HFF-Myc (cell line): ENCODE results near the gene LIME1.

Experiments used
- DNase-seq: peaks from one replicate; pipeline ENCODE4 v3.0.0-alpha.2; 2011; ENCODE audit warnings: low read depth; ENCODE audit errors: extremely low read depth
- H3K4me3 ChIP-seq: replicated peaks from 2 replicates; pipeline ENCODE4 v1.5.1; 2011; ENCODE audit warnings: low read depth, mild to moderate bottlenecking, control low read depth, low read length
- CTCF ChIP-seq: IDR thresholded peaks from 2 replicates; pipeline ENCODE4 v1.5.1; 2012; ENCODE audit warnings: mild to moderate bottlenecking, low read depth, low read length, control low read depth; ENCODE audit errors: missing control alignments

Gene LIME1

GRCh38 chr20:63738687-63739129 is 2.2 kb downstream of the LIME1 start:
- no peak for DNase-seq
- no peak overlapping the region for H3K4me3 ChIP-seq
- no peak for TF ChIP-seq CTCF

GRCh38 chr20:63739130-63740069 is 2.9 kb downstream of the LIME1 start, which contains the start of gene SLC2A4RG:
Gene SLC2A4RG (plus strand): TSS chr20:63739776. CDS start chr20:63739913, 137 bp downstream.
- no peak for DNase-seq
- peak within 1 kb of the TSS; percentile 63 for H3K4me3 ChIP-seq
- TF ChIP-seq CTCF: no peak

GRCh38 chr20:63740070-63740626 is 3.7 kb downstream of the LIME1 start:
- H3K4me3 ChIP-seq: peak overlapping the region; percentile 63
- no peak for DNase-seq
- no peak for TF ChIP-seq CTCF

- peak overlapping the region; percentile 63 for H3K4me3 ChIP-seq
- TF ChIP-seq CTCF: no peak
- peak; percentile 58 for DNase-seq
Observed at GRCh38 chr20:63740627-63741353, 4.3 kb downstream of the LIME1 start.

- TF ChIP-seq CTCF: no peak
- DNase-seq: no peak
- H3K4me3 ChIP-seq: peak overlapping the region; percentile 63
Observed at GRCh38 chr20:63741354-63741675, 4.9 kb downstream of the LIME1 start.

GRCh38 chr20:63741676-63742380 is 5.4 kb downstream of the LIME1 start:
- peak overlapping the region; percentile 63 for H3K4me3 ChIP-seq

More at GRCh38 chr20:63741676-63742380, 5.4 kb downstream of the LIME1 start:
- no peak for DNase-seq
- TF ChIP-seq CTCF: no peak
